ENCODE results near the gene ZNF761.
"Not testable (repeated sequence)": the region's sequence is repeated elsewhere in the genome, so short reads cannot be mapped to it uniquely, and the experiment has no call there.

GRCh38 chr19:53397918-53398317 lies 33.9 kb upstream of the ZNF761 start:
- TF ChIP-seq POLR2A, CTCF (IDR thresholded peaks at IDR 0.05): not testable (repeated sequence)
